Measurements from ENCODE around the gene VSX1.

Gene VSX1

DNA sequence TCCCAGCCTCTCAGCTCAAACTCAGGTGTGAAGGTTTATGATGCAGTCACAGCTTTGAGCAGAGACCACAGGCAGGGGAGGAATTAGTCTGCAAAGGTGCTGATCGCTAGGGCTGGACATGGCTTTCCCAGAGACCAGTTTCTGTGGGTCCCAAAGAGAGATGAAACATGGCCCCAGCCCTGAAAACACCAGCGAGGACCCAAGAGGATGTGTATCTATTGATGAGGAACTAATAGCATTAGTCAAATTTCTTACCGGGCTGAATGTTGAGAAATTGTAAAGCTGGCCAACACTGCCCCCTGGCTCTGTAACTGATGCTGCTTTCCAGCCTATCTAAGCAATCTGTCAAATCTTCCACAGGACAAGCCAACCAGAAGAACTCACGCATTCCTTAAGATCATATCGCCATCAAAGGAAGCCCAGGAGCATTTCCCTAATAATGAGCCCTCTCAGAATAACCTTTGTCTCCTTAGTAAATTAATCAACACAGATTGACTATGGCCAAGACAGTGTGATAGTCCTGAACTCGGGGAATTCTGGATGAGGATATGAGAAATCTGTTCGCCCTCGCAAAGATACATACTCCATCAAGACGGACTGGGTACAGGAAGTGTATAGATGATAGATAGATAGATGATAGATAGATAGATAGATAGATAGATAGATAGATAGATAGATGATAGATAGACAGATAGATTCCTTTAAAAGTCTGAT, 16.2 kb downstream of the VSX1 start:
- no peak for DNase-seq

DNA sequence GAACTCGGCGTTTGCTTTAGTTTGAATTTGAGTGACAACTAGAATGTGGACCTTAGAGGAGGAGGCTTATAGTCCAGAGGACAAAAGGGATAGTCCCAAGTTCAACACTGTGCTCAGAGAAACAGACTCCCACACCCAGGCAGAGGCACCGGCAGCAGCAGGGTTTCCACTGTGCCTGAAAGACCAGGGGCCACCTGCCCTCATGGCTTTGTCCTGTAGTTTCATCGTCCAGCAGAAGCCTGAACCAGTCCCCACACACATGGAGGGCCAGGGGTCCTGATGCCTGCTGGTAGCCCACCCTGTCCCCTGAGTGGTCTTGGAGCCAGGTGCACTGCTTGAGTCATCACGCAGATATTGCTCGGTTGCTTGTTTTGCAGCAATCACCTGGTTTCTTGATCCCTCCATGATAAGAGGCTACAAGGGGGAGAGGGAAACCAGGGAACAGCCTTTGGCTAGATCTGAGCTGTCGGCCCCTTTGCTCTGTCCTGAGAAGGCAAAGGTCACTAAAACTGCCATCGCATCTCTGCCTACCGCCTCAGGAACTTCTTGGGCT, 16.8 kb downstream of the VSX1 start:
- no peak for DNase-seq

DNA sequence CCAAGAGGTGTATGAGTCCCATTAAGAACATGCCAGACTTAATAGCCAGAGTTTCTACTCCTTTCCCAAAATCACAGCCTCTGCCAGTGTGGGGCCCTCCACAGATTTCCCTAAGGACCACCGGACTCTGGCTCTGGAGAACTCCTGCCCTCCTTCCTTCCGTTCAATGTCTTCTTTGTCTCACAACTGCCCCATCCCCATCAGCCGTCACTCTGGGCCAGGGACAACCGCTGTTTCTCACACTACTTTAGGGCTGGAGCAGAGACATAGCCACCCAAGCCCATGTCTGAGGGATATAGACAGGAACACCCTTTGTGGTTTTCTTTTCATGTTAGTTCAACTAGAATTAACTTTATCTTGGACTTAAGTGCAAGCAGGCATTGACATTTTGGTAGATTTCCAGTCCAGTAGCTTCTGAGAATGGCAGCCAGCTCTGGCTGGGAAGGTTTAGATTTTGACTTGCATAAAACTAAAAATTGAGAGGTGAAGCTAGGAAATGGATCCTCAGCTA, 17.3 kb downstream of the VSX1 start:
- no peak for DNase-seq

DNA sequence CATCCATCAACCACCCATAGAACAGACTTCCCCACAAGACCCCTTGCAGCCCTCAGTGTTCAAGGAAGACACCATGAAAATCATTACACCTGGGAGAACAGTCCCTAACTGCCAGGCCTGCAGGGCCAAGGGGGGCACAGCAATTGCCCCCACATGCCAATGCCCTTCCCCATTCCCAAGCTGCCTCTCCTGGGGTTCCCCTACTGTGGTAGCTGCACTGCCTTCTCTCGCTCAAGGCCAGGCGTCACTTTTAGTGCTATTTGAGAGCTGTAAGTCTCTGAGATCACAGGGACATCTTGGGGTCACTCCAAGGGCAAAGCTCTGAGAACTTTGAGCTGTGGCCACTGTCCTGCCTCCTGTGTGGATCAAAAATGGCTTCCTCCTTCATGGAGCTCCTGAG, 18.0 kb downstream of the VSX1 start:
- DNase-seq: no peak

DNA sequence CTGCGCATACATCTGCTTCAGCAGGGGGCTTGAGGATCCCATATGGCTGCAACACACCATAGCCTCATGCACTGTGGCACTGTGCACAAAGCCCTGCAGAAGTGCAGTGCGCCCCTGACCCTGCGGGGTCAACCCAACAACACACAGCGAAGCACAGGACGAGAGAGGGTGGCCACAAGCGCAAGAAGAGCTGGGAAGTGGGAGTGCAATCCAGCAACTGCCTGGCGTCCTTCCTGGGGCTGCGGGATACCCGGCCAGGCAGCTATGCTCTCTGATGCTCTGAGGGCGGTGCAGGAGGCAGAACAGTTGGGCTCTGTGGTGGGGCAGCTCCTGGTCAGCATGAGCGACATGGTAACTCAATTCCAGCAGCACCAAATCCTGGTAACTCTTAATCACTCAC, 18.4 kb downstream of the VSX1 start:
- DNase-seq: no peak

DNA sequence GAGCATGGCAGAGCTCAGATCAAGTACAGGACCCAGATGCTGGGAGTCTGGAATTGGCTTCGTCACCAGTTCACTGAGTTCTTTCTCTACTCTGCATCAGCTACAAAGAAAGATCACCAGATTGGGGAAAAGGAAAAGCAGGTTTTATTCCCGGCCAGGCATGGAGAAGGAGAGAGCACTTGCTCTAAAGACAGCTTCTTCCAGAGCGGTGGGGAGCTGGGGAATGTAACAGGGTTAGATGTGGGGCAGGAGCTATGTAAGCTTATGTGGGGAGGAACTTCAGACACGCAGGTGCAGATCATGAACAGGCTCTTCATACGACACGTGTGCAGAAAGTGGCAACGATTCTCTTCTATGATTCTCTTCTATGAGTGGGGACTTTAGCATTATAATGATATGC, 19.1 kb downstream of the VSX1 start:
- DNase-seq: no peak

DNA sequence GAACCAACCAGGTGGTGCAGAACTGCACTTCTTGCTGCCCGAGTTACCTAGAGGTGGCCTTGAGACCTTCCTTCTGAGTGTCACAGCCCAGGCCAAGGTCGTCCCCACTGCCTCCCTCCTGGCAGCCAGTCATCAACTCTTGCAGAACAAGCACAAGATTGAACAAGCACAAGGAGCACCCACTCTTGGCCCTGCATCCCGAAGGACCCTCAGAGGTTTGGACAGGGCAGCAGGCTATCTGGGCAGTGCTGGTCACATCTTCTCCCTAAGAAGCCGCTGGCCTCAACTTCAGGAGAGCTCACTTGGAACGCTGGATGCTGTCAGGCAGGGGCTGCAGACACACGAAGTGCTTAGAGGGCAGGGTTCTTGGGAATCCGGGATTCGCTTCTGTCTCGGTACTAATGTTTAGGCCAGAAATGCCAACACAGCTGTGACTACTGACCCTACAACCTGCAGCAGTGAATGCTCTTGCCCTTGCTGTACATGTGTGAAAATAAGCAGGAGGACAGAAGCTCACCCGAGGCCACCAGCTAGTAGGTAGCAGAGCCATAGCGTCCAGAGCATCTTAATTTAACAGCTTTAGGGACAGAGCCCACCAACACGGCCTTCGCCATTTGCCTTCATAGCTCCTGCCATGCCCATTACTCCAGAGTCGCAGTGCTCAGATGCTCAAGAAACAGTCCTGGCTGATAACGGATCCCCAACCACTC, 20.0 kb downstream of the VSX1 start:
- no peak for DNase-seq

DNA sequence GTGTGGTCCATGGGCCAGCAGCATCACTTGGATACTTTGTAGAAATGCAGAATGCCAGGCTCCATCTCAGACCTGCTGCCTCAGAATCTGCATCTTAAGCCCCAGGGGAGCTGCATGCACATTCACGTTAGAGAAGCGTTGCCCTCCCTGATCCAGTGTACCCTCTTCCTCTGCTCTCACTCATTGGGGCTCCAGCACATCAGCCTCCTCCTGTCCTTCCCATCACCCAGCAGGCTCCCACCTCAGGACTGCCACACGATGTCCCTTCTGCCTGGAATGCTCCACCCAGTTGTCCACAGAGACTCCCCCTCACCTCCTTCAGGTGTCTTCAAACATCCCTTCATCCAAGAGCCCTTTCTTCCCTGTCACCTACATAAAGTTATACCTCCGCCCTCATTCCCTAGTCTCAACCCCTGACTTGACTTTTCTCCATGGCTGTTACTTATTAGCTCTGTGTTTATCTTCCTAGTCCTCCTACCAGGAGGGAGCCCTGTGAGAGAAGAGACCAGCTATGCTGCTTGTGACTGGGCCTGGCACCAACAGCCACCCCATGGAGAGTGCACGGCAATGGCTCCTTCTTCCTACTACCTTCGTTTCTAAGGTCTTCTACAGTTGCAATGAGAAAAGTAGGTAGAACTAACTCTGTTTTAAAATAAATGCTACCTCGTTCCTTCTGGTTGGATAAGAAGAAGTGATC, 20.7 kb downstream of the VSX1 start:
- DNase-seq: no peak

DNA sequence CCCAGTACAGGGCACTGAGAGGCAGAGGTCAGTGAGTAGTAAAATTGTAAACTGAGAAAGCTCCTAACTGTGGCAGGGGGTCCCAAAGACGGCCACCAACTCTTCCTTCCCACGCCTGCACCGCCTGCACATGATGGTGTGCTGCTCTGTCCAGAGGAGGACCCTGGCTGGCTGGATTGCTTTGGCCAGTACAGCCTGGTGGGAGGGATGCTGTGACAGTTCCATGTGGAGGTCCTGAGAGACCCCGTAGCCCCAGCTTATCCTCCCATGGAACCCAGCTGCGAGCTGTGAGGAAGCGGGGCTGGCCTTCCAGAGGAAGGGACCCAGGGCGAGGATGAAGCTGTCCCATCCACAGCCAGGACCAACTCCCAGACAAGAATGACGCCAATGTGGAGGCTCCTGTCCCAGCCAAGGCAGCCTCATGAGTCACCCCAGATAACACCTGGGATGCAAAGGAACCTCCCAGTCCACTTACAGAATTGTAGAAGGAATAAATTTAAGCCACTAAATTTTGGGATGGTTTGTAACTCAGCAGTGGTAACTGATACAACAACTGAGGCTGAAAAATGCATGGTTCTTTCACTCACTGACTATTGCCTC, 22.0 kb downstream of the VSX1 start:
- no peak for DNase-seq

DNA sequence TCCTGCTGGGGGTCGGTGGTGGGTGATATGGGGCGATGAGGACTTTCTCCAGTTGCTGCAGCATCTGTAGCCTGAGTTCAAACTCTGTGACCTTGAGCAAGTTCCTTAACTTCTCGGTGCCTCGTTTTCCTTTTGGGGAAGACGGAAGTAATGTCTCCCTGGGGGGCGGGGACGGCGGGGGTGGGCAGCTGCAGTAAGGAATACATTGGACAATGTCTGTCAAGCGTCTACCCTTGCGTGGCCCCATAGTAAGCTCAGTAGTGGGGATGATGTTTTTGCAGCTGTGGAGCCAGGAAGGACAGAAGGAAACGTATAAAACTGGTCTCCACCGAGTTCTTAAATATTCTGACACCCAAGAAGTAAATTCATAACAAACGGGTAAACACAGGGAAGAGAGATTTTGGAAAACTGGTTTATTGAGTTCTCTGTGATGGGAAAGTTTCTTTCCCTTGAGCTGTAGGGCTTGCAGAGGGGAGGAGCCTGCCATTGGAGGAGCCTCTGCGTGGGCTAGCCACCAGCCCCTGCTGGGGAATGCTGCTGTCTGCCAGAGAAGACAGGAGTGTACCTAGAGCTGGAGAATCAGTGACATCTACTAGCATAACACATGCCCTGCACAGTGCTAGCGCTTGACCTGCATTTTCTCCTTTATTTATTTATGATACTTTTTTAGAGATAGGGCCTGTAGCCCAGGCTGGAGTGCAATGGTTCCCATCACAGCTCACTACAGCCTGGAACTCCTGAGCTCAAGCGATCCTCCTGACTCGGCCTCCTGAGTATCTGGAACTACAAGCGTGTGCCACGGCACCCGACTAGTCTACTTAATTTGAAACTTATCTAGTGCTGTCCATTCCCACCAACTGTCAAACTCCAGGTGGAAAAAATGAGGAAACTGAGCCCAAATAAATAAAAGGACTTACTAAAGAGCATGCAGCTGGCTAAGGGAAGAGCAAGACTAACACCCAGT, 22.8 kb downstream of the VSX1 start:
- no peak for DNase-seq

DNA sequence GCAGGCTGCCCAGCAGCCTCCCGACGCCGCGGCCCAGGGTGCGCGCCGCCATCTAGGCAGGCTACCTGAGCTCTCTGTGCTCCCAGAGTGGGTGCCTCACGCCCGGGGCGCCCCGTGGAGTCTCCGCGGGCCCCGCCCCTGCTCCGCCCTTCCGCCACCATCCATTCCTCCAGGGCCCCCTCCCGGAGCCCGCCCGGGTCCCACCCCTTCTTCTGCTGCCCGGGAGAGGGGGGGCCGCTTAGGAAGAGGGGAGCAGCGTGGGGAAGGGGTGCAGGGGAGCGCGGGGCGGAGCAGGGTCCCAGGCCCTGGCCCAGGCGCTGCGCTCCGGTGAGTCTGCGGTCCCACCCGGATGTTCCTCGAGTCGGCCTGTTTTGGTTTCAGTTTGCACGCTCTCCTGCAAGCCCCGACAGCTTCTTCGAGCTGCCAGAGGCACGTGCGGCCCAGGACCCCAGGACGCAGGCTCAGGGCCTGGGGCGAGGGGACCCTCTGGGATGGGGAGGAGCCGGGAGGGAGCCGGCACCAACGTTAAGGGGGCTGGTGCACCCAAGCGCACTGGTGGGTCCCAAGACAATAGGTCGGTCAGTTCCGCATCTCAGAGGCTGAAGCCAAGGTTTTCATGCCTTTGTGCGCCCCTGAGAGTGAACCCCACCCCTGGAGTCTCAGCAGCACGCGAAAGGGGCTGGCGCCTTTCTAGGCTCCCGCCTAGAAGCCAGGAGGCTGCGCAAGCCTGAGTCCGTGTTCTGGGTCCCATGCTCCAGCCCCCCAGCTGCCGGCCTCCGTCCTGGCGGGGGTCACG, 23.7 kb downstream of the VSX1 start, which contains the start of gene ACSS1:
TSS of gene ACSS1 (minus strand) at position 89 of the 796 bp plus-strand sequence. CDS start at position 52, 37 bp downstream.
- peak; percentile 59 for DNase-seq

DNA sequence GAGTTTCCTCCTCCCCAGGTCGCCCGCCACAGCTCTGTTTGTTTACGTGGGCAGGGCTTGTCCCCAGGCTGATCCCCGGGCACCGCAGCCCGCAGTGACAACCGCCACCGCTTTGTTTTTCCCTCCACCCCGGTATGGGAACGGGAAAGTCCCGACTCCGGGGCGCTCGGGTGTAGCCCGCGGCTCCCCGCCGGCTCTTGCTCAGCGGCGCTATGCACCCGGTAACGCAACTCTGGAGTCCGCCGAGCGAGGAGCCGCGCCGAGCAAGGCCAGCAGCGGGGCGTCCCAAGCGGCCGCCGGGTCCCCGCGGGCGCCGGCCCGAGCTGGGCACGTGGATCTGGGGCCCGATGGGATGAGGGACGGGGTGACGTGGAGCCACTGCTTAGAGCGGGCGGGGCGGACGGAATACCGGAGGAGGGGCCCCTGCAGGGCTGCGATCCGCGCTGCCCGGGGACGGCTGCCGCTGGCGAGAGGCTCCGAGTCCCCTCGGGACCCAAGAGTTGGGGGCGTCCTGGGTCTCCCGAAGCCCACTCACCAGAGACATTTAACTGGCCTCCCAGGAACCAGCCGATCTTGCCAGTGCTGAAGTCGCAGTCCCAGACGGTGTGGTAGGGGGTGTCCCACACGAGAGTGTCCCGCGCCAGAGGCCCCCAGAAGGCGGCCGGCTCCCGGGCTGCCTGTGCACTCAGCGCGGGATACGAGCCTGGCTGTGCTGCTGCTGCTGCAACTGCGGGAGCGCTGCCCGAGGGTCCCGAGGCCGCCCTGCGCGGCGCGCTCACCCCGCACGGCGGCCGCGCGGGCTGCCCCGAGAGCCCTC, 24.5 kb downstream of the VSX1 start:
- peak; percentile 82 for DNase-seq

DNA sequence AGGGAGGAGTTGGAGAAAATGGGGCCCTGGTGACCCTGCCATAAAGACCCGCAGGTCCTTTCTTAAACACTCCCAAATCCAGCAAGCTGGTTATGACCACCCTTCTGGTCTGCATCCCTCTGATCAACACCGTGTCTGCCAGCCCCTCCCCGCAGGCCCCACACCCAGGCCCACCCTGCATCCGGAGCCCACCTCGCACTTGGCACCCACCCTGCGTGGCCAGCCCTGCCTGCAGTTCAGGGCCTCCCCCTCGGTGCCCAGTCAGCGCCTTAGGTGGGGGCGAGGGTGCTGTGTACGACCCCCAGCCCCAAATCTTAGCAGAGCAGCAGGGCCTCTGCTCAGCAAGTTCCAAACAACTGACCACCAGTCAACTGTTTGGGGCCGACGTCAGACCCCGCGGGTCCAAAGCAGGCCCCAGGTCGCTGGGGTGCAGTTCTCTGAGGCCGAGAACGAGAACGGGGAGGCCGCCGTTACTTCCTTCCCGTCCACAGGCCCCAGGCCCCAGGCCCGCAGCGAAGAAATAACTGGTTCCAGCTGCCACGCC, 25.2 kb downstream of the VSX1 start:
- no peak for DNase-seq

DNA sequence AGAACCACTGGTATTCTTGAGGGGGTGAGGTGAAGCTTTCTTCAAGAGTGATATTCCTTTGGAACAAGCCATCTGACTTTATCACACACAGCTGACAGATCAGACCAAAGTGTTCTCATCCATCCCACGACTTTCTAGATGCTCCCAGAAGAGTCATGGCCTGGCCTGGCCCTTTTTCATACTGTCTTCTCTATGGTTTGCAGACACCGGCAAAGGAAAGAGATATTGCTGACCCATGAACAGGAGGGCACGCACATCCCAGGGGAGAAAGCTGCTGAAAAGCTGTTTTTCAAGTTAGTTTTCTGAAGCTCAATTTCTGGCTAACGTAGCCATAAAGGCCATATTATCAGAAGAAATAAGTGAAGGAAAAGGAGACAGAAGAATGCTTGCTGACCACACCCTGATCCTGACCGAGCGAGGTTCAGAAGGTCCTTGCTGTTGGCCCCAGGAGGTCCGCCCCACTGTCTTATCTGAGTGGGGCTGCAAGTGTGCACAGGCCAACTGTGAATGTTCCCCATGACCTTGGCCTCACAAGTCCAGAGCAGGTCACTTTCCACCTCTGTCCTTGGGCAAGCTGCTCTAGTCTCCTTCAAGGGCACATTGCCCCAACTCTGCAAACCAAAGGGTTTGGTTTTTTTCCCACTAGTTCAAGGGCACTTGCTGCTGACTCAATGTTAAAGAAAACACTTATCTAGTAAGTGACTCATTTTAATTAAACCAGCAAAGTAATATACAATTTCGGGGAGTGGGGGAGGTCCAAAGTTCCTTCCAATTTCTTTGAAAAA, 26.0 kb downstream of the VSX1 start:
- no peak for DNase-seq

DNA sequence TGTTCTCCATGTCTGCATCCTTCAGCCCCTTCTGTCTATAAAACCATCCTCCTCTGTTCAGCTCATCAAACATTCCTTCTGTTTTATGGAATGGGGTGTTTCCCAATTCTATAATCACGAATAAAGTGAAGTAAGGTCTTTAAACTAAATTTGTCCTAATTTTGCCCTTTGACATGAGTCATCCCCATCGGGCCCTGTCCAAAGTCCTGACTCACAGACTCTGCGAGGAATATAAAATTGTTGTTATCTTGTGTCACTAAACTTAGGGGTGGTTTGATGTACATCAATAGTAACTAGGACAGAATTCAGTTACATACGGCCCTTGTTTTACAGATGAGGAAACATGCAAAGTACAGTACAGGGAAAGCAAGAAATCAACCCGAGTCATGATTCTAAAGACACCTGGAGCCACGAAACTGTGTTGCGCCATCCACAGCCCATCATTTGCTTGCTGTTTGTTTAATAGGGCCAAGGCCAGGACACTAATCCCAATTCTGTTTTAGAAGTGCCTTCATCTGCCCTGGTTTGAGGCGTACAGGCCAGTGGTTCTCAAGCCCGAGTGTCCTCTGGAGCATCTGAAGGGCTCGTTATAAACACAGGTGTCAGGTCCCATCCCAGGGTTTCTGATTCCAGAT, 26.8 kb downstream of the VSX1 start:
- DNase-seq: no peak

DNA sequence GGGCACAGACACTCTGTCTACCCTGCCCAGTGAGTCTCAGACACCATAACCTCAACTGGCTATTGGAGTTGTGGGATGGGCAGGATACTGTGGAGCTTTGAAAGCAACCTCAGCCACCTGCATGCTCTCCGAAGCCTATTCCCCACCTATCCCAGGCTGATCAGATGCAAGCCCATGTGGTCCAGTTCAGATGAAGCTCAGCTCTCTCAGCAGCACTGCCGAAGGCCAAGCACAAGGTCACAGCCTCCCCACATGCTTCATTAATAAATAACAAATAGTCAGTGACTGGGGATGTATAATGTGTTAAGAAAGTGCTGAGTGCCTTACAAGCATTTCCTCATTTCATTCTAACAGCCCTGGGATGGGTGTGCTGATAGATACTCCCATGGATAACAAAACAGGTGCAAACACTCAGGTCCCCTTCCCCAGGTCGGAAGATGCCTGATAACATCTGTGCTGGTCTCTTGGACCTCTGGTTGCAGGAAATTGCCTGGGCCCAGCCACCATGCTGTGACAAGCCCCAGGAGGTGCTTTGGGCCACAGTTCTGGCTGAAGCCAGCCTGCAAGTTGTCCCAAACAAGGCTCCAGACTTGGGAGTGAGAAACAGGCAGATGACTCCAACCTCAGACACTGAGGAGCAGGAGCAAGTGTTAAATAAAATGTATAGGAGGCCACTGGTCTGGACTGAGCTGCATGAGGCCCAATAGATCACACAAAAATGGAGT, 27.7 kb downstream of the VSX1 start:
- no peak for DNase-seq

DNA sequence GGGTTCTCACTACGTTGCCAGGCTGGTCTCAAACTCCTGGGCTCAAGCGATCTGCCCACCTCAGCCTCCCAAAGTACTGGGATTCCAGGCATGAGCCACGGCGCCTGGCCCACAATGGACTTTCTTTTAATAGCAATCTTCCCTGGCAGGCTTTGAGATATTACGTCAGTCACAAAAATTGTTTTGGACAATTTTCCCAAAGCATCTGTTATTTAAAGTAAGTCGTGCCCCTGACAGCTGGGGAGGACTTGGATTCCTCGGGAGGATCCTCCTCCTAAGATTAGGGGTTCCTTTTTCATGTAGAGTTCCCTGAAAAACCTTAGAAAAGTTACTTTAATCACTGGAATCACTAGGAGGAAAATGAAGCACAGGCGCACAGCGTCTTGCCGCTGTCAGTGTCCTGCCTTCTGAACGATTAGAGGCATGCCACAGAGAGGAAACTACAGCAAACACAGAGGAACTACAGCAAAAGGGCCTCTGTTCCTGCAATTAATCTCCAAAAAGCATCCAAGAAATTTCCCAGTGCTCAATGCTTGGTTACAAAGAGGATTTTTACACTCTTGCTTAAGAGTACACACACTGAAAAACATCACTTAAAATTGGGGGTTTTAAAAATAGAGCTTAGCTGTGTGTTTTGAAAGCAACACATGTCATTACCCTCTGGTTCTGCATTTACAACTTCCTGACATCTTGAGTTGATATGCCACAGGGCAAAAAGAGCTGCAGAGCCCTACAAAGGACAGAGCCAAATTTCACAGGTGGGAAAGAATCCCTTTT, 28.5 kb downstream of the VSX1 start:
- no peak for DNase-seq

All from 8988T (cell line).